HCT116 (cell line): ENCODE measurements around the gene SLC50A1. TPM values are rescaled to one million over a fixed set of nuclear protein-coding genes. Genes with fewer than 3 reads are reported as not detected.

ENCODE experiments used
- ATAC-seq: fragments of 200-7000 bp; cut with Tn5 transposase; 2 replicates; pipeline ENCODE4 v1.9.1; 2020; ENCODE audit warnings: mild to moderate bottlenecking, moderate library complexity
- BruUV-seq: library from RNA; stranded (reverse); fragments of 400-500 nt; replicated peaks from 2 replicates; lab custom pipeline; 2021; lab: Mats Ljungman, UMichigan
- CTCF ChIA-PET: fragments of 300-600 bp; sonication (Branson Sonifier 250); formaldehyde crosslinking; loops from one replicate; lab custom pipeline; 2021; ENCODE audit warnings: antibody characterized with exemption; lab: Charles Lee
- POLR2A ChIA-PET: fragments of 300-600, 350-600 bp; sonication (Branson Sonifier 250); formaldehyde crosslinking; loops from one replicate; lab custom pipeline; 2021; ENCODE audit warnings: antibody characterized with exemption; lab: Charles Lee
- RAD21 ChIA-PET, 2 experiments: fragments of 300-600 bp; sonication (Branson Sonifier 250); formaldehyde crosslinking; loops; one replicate each; lab custom pipeline; 2023; ENCODE audit warnings: low total read pairs in 2 of 2; ENCODE audit not compliant: uncharacterized antibody in 2 of 2, unreplicated experiment in 2 of 2, low non-redundant PET in 1 of 2; lab: Charles Lee
- DNase-seq: peaks from one replicate; pipeline ENCODE4 v3.0.0-alpha.2; 2010; ENCODE audit warnings: low read depth, low spot score
- H2AFZ ChIP-seq: fragments of 200-600 bp; shearing (Covaris generic), sonication (generic); 2 replicates; pipeline ENCODE4 v1.6.1; 2017; ENCODE audit warnings: low read depth, mixed run types, mixed read lengths, antibody characterized with exemption, low read length; ENCODE audit not compliant: poor library complexity, severe bottlenecking
- H3K27ac ChIP-seq: 2 replicates; pipeline ENCODE4 v1.5.1; 2012; ENCODE audit warnings: low read depth, low read length
- H3K27me3 ChIP-seq: fragments of 200-600 bp; sonication (generic); 2 replicates; pipeline ENCODE4 v1.6.1; 2016; ENCODE audit warnings: mixed run types, low read length, mixed read lengths; ENCODE audit not compliant: insufficient read depth
- H3K36me3 ChIP-seq, 2 experiments: fragments of 200-500 bp in 1 of 2; fragments of 200-600 bp in 1 of 2; sonication (Bioruptor generic) in 1 of 2; sonication (generic) in 1 of 2; 2 replicates each; pipeline versions ENCODE4 v1.5.1 to v1.6.1; 2014 to 2016; ENCODE audit warnings: low read length in 2 of 2, inconsistent platforms in 1 of 2, mixed read lengths in 1 of 2, mixed run types in 1 of 2; ENCODE audit not compliant: insufficient read depth in 2 of 2, control insufficient read depth in 1 of 2
- H3K4me1 ChIP-seq, 2 experiments: fragments of 200-600 bp in 1 of 2; sonication (generic) in 1 of 2; 2 replicates each; pipeline versions ENCODE4 v1.5.1 to v1.6.1; 2012 to 2017; ENCODE audit warnings: low read length in 2 of 2, inconsistent platforms in 1 of 2, mild to moderate bottlenecking in 1 of 2, mixed read lengths in 1 of 2, mixed run types in 1 of 2, moderate library complexity in 1 of 2; ENCODE audit not compliant: insufficient read depth in 2 of 2, control insufficient read depth in 1 of 2
- H3K4me2 ChIP-seq: fragments of 200-600 bp; sonication (generic); 2 replicates; pipeline ENCODE4 v1.6.1; 2017; ENCODE audit warnings: mixed run types, low read length, mixed read lengths
- H3K4me3 ChIP-seq, 2 experiments: fragments of 200-600 bp in 1 of 2; sonication (generic) in 1 of 2; replicated peaks in 1 of 2; 2 replicates each; pipeline ENCODE4 v1.5.1; 2011 to 2016; ENCODE audit warnings: low read length in 2 of 2, control low read depth in 1 of 2, low read depth in 1 of 2, mild to moderate bottlenecking in 1 of 2, mixed read lengths in 1 of 2, mixed run types in 1 of 2
- H3K79me2 ChIP-seq: fragments of 200-600 bp; sonication (generic); 2 replicates; pipeline ENCODE4 v1.6.1; 2017; ENCODE audit warnings: mild to moderate bottlenecking, mixed run types, low read length, moderate library complexity, mixed read lengths; ENCODE audit not compliant: insufficient read depth
- H3K9ac ChIP-seq: fragments of 200-600 bp; sonication (generic); 2 replicates; pipeline ENCODE4 v1.6.1; 2016; ENCODE audit warnings: low read length, mixed read lengths
- H3K9me2 ChIP-seq: fragments of 200-600 bp; sonication (generic), shearing (Covaris generic); 2 replicates; pipeline ENCODE4 v1.6.1; 2017; ENCODE audit warnings: mixed run types, mild to moderate bottlenecking, moderate library complexity; ENCODE audit not compliant: insufficient read depth
- H3K9me3 ChIP-seq, 2 experiments: fragments of 200-500 bp in 1 of 2; fragments of 200-600 bp in 1 of 2; sonication (Bioruptor generic) in 1 of 2; sonication (generic) in 1 of 2; 2 replicates each; pipeline ENCODE4 v1.6.1; 2014 to 2017; ENCODE audit warnings: low read length in 2 of 2, mixed read lengths in 2 of 2, inconsistent platforms in 1 of 2, low read depth in 1 of 2, mild to moderate bottlenecking in 1 of 2, mixed run types in 1 of 2, moderate library complexity in 1 of 2; ENCODE audit not compliant: control insufficient read depth in 1 of 2, insufficient read depth in 1 of 2
- H4K20me1 ChIP-seq: fragments of 200-600 bp; sonication (generic), shearing (Covaris generic); 2 replicates; pipeline ENCODE4 v1.6.1; 2017; ENCODE audit warnings: mixed run types, mild to moderate bottlenecking, moderate library complexity; ENCODE audit not compliant: insufficient read depth
- CBX3 ChIP-seq: IDR thresholded peaks from 2 replicates; pipeline ENCODE4 v1.6.1; 2012; ENCODE audit warnings: low read depth
- FOSL1 ChIP-seq: IDR thresholded peaks from 2 replicates; pipeline ENCODE4 v1.6.1; 2012; ENCODE audit warnings: low read depth
- MAX ChIP-seq: IDR thresholded peaks from 2 replicates; pipeline ENCODE4 v1.6.1; 2012
- POLR2A ChIP-seq: IDR thresholded peaks from 2 replicates; pipeline ENCODE4 v1.7.0; 2011; ENCODE audit warnings: borderline replicate concordance; ENCODE audit not compliant: insufficient read depth, insufficient read length; ENCODE audit errors: extremely low read depth
- SIN3A ChIP-seq: IDR thresholded peaks from 2 replicates; pipeline ENCODE4 v1.6.1; 2012; ENCODE audit warnings: low read depth
- SRF ChIP-seq: IDR thresholded peaks from 2 replicates; pipeline ENCODE4 v1.6.1; 2012; ENCODE audit warnings: low read depth
- TCF7L2 ChIP-seq: IDR thresholded peaks from 2 replicates; pipeline ENCODE4 v1.7.0; 2011; ENCODE audit warnings: borderline replicate concordance, inconsistent platforms; ENCODE audit not compliant: insufficient read depth, insufficient read length; ENCODE audit errors: extremely low read depth
- ZBTB33 ChIP-seq: IDR thresholded peaks from 2 replicates; pipeline ENCODE4 v1.6.1; 2011; ENCODE audit warnings: mild to moderate bottlenecking, low read length, moderate library complexity; ENCODE audit not compliant: insufficient replicate concordance; ENCODE audit errors: extremely low read depth
- ZNF274 ChIP-seq: fragments of 200-500 bp; sonication (Bioruptor generic); IDR thresholded peaks from 2 replicates; pipeline ENCODE4 v1.6.1; 2014; ENCODE audit warnings: mild to moderate bottlenecking, low read depth, low read length, inconsistent platforms
- intact Hi-C: fragments of 100-400 bp; cut with micrococcal nuclease; formaldehyde crosslinking; loops from 2 replicates; pipeline ENCODE4 v1.10.0; 2022
- total RNA-seq: library from RNA; stranded (reverse); gene quantifications from one replicate; pipeline ENCODE4 v1.2.1, GENCODE V29; 2021; ENCODE audit not compliant: unreplicated experiment

SLC50A1 gene
- total RNA-seq, 1 experiment from 2014 or later = 49.9 TPM

GRCh38 chr1:155185783-155186066 lies 50.1 kb downstream of the SLC50A1 start:
- Histone ChIP-seq H3K27ac (no peak overlapping the region), H2AFZ (no peak overlapping the region), H3K36me3 (no peaks in the 10 kb centered on the region), H3K79me2 (no peaks in the 10 kb centered on the region), H3K9me2 (no peaks in the 10 kb centered on the region), H3K9ac (no peak overlapping the region), H4K20me1 (no peaks in the 10 kb centered on the region), H3K4me3 (no peak overlapping the region), H3K9me3 (no peaks in the 10 kb centered on the region), H3K4me1 (no peaks in the 10 kb centered on the region; a peak in 2 of 4 replicates), H3K4me2 (no peak overlapping the region), H3K27me3 (no peaks in the 10 kb centered on the region)
- POLR2A ChIA-PET = interaction anchor here (2.6 kb wide), 1 partner anchor 8 kb away, joined by 11 read pairs; no protein-coding TSS in a partner anchor
- CTCF ChIA-PET = interaction anchor here (2.4 kb wide), 1 partner anchor 13 kb away, joined by 9 read pairs; the partner anchor contains the start of gene KRTCAP2
- intact Hi-C loops = no loop called here
- BruUV-seq = no TSS peak
- no peak for ATAC-seq
- RAD21 ChIA-PET = no interaction called here
- no peak for DNase-seq
- TF ChIP-seq FOSL1 = no peak

- H2AFZ ChIP-seq = no peak overlapping the region
- H3K36me3 ChIP-seq = no peaks in the 10 kb centered on the region
- no peak overlapping the region for H3K27ac ChIP-seq
- ATAC-seq (no peak), DNase-seq (no peak)
- H3K9me3 ChIP-seq = no peaks in the 10 kb centered on the region
- H4K20me1 ChIP-seq = no peaks in the 10 kb centered on the region
- intact Hi-C loops = no loop called here
- no peaks in the 10 kb centered on the region; a peak in 2 of 4 replicates for H3K4me1 ChIP-seq
- TF ChIP-seq CBX3 (no peak), TCF7L2 (no peak), ZNF274 (no peak), POLR2A (no peak), ZBTB33 (no peak), SIN3A (no peak), MAX (no peak), SRF (no peak)
- ChIA-PET RAD21 (no interaction called here), CTCF (interaction anchor here (2.4 kb wide), 1 partner anchor 13 kb away, joined by 9 read pairs; the partner anchor contains the start of gene KRTCAP2), POLR2A (interaction anchor here (2.6 kb wide), 1 partner anchor 8 kb away, joined by 11 read pairs; no protein-coding TSS in a partner anchor)
- no peak overlapping the region for H3K4me2 ChIP-seq
- H3K79me2 ChIP-seq = no peaks in the 10 kb centered on the region
- no peaks in the 10 kb centered on the region for H3K9me2 ChIP-seq
- BruUV-seq = no TSS peak
- H3K27me3 ChIP-seq = no peaks in the 10 kb centered on the region
- H3K4me3 ChIP-seq = no peak overlapping the region
- H3K9ac ChIP-seq = no peak overlapping the region
Observed at GRCh38 chr1:155186067-155186793, 50.6 kb downstream of the SLC50A1 start.
